Uterus (tissue), 4 donors: Measurements from ENCODE around the gene DPP6. TPM values are rescaled to one million over a fixed set of nuclear protein-coding genes. Genes with fewer than 3 reads are reported as not detected.

Experiments
- DNase-seq, 2 donors: peaks; one replicate each; pipeline ENCODE4 v3.0.0-alpha.2; 2019 to 2020
- H3K27ac ChIP-seq, 2 donors: fragments of 200-600 bp; sonication (generic); 1 replicate in 1 of 2; 2 replicates in 1 of 2; pipeline ENCODE4 v1.5.1; 2016 to 2018
- H3K27me3 ChIP-seq, 2 donors: fragments of 200-600 bp; sonication (generic); one replicate each; pipeline ENCODE4 v1.5.1; 2018 to 2019; ENCODE audit warnings: control low read depth in 1 of 2
- H3K36me3 ChIP-seq, 2 donors: fragments of 200-600 bp; sonication (generic); one replicate each; pipeline ENCODE4 v1.5.1; 2019; ENCODE audit warnings: control low read depth in 1 of 2
- H3K4me1 ChIP-seq, 2 donors: fragments of 200-600 bp; sonication (generic); one replicate each; pipeline ENCODE4 v1.5.1; 2018 to 2019; ENCODE audit warnings: control low read depth in 1 of 2
- H3K4me3 ChIP-seq, 2 donors: fragments of 200-600 bp; sonication (generic); 1 replicate in 1 of 2; 2 replicates in 1 of 2; pipeline ENCODE4 v1.5.1; 2018 to 2019; ENCODE audit warnings: mild to moderate bottlenecking in 1 of 2
- H3K9me3 ChIP-seq, 2 donors: fragments of 200-600 bp; sonication (generic); one replicate each; pipeline ENCODE4 v1.5.1; 2019; ENCODE audit warnings: control low read depth in 1 of 2
- CTCF ChIP-seq, 4 experiments: fragments of 200-600 bp in 2 of 4; fragments of 450-650 bp in 2 of 4; sonication (generic) in 2 of 4; IDR thresholded peaks; one replicate each; pipeline ENCODE4 v1.5.1; 2016 to 2019; ENCODE audit warnings: antibody characterized with exemption in 4 of 4, mild to moderate bottlenecking in 2 of 4, moderate library complexity in 1 of 4
- POLR2A ChIP-seq, 2 donors: fragments of 450-650 bp; IDR thresholded peaks; one replicate each; pipeline ENCODE4 v1.6.1; 2016; ENCODE audit warnings: antibody characterized with exemption in 2 of 2, mild to moderate bottlenecking in 1 of 2, moderate library complexity in 1 of 2
- intact Hi-C: fragments of 100-400 bp; cut with DNase I; formaldehyde crosslinking; loops from one replicate; pipeline ENCODE4 v1.15.1; 2023; ENCODE audit warnings: low total_unique reads
- total RNA-seq, 4 donors: library from RNA; depleted of rRNA in 3 of 4; stranded (reverse); fragments of >200 nt in 3 of 4; gene quantifications; one replicate each; pipeline versions ENCODE4 v1.1.0 to v1.2.4, GENCODE V29; 2014 to 2023
- donor health status: DM: yes; HTN: yes; CAD: no.

The DPP6 gene
- total RNA-seq, 4 donors from 2014 or later = 4.1 to 107 (median 42.7) TPM

- Histone ChIP-seq H3K4me3 (no peak overlapping the region), H3K36me3 (no peaks in the 10 kb centered on the region), H3K27me3 (no peaks in the 10 kb centered on the region), H3K27ac (no peak overlapping the region), H3K9me3 (no peaks in the 10 kb centered on the region), H3K4me1 (peaks cover 0 to 5% of the 10 kb centered on the region in 2 donors)
- DNase-seq = no peak
- intact Hi-C loops = no loop called here
- TF ChIP-seq POLR2A (IDR thresholded peaks at IDR 0.05) = no peak
- no peak for TF ChIP-seq CTCF (IDR thresholded peaks at IDR 0.05)
These were observed 291.7 kb downstream of the DPP6 start for GRCh38 chr7:154343778-154344412.

- Histone ChIP-seq H3K27ac (no peak overlapping the region), H3K27me3 (no peaks in the 10 kb centered on the region), H3K36me3 (no peaks in the 10 kb centered on the region), H3K9me3 (no peaks in the 10 kb centered on the region), H3K4me1 (peaks cover 0 to 5% of the 10 kb centered on the region in 2 donors), H3K4me3 (no peak overlapping the region)
- DNase-seq = no peak
- intact Hi-C loops = no loop called here
- TF ChIP-seq CTCF (IDR thresholded peaks at IDR 0.05) = no peak
- TF ChIP-seq POLR2A (IDR thresholded peaks at IDR 0.05) = no peak
These were observed 292.9 kb downstream of the DPP6 start for GRCh38 chr7:154345093-154345492.

- DNase-seq = no peak
- Histone ChIP-seq H3K4me3 (no peak overlapping the region), H3K4me1 (no peaks in the 10 kb centered on the region), H3K36me3 (no peaks in the 10 kb centered on the region), H3K27me3 (no peaks in the 10 kb centered on the region), H3K9me3 (no peaks in the 10 kb centered on the region), H3K27ac (no peak overlapping the region)
- intact Hi-C loops = no loop called here
- no peak for TF ChIP-seq POLR2A (IDR thresholded peaks at IDR 0.05)
These were observed 295.6 kb downstream of the DPP6 start for GRCh38 chr7:154347700-154348266.

GRCh38 chr7:154350892-154351291 lies 298.7 kb downstream of the DPP6 start:
- Histone ChIP-seq H3K4me1 (no peaks in the 10 kb centered on the region), H3K27ac (no peak overlapping the region), H3K9me3 (no peaks in the 10 kb centered on the region), H3K36me3 (no peaks in the 10 kb centered on the region), H3K4me3 (no peak overlapping the region), H3K27me3 (no peaks in the 10 kb centered on the region)
- intact Hi-C loops = no loop called here
- no peak for DNase-seq
- TF ChIP-seq CTCF (IDR thresholded peaks at IDR 0.05) = no peak
- TF ChIP-seq POLR2A (IDR thresholded peaks at IDR 0.05) = no peak

- no peaks in the 10 kb centered on the region for H3K4me1 ChIP-seq
- H3K4me3 ChIP-seq = no peak overlapping the region
- H3K36me3 ChIP-seq = no peaks in the 10 kb centered on the region
- H3K27me3 ChIP-seq = no peaks in the 10 kb centered on the region
- TF ChIP-seq CTCF (IDR thresholded peaks at IDR 0.05) = no peak
- TF ChIP-seq POLR2A (IDR thresholded peaks at IDR 0.05) = no peak
- H3K27ac ChIP-seq = no peak overlapping the region
- intact Hi-C loops = no loop called here
- H3K9me3 ChIP-seq = no peaks in the 10 kb centered on the region
- DNase-seq = no peak
These were observed 301.2 kb downstream of the DPP6 start for GRCh38 chr7:154353355-154353767.
